A673 (cell line): ENCODE measurements around the gene SLC17A5.

Experiments
- CTCF ChIP-seq: fragments of 300-800, 200-600 bp; sonication (generic); conservative IDR thresholded peaks from 2 replicates; pipeline ENCODE4 v1.5.1; 2017; ENCODE audit warnings: low read depth, mild to moderate bottlenecking, antibody characterized with exemption, low read length, moderate library complexity, mixed read lengths
- EZH2 ChIP-seq: fragments of 200-600 bp; sonication (generic); IDR thresholded peaks from 2 replicates; pipeline ENCODE4 v1.6.1; 2017; ENCODE audit warnings: borderline replicate concordance, low read depth, mild to moderate bottlenecking, mixed read lengths, antibody characterized with exemption, low read length; ENCODE audit not compliant: poor library complexity, severe bottlenecking

GRCh38 chr6:73560853-73561407, 92.9 kb downstream of the SLC17A5 start:
- TF ChIP-seq CTCF (no peak), EZH2 (no peak)
